Lung (tissue), 12 donors: ENCODE measurements around the gene MUS81. TPM values are rescaled to one million over a fixed set of nuclear protein-coding genes. Genes with fewer than 3 reads are reported as not detected.
A peak's percentile ranks its signal among the peaks of the same experiment; 100 is the strongest.

Source experiments
- ATAC-seq: fragments of 200-7000 bp; cut with Tn5 transposase; one replicate; pipeline ENCODE4 v1.9.1; 2020; ENCODE audit warnings: moderate number of reproducible peaks; ENCODE audit not compliant: insufficient read depth, low FRiP score
- DNase-seq, 3 donors: peaks; one replicate each; pipeline ENCODE4 v3.0.0-alpha.2; 2013 to 2017
- H3K27ac ChIP-seq, 2 donors: one replicate each; pipeline ENCODE4 v1.5.1; 2013; ENCODE audit warnings: mild to moderate bottlenecking in 2 of 2, moderate library complexity in 2 of 2, control low read depth in 1 of 2, inconsistent platforms in 1 of 2, low read depth in 1 of 2, low read length in 1 of 2
- H3K27me3 ChIP-seq, 3 donors: one replicate each; pipeline ENCODE4 v1.5.1; 2013; ENCODE audit warnings: low read length in 2 of 3; ENCODE audit not compliant: control insufficient read depth in 3 of 3, insufficient read depth in 3 of 3
- H3K36me3 ChIP-seq, 4 donors: one replicate each; pipeline ENCODE4 v1.5.1; 2013; ENCODE audit warnings: low read length in 4 of 4, mild to moderate bottlenecking in 1 of 4, moderate library complexity in 1 of 4; ENCODE audit not compliant: control insufficient read depth in 4 of 4, insufficient read depth in 4 of 4
- H3K4me1 ChIP-seq, 5 donors: one replicate each; pipeline ENCODE4 v1.5.1; 2013; ENCODE audit warnings: low read length in 5 of 5, mild to moderate bottlenecking in 2 of 5, moderate library complexity in 1 of 5; ENCODE audit not compliant: control insufficient read depth in 5 of 5, insufficient read depth in 5 of 5
- H3K4me3 ChIP-seq: one replicate; pipeline ENCODE4 v1.5.1; 2013; ENCODE audit warnings: mild to moderate bottlenecking, control low read depth, moderate library complexity
- H3K9ac ChIP-seq, 2 donors: one replicate each; pipeline ENCODE4 v1.5.1; 2013; ENCODE audit warnings: low read length in 2 of 2, control low read depth in 1 of 2; ENCODE audit not compliant: insufficient read depth in 1 of 2
- H3K9me3 ChIP-seq, 4 donors: one replicate each; pipeline ENCODE4 v1.5.1; 2013; ENCODE audit warnings: low read length in 3 of 4, mild to moderate bottlenecking in 1 of 4, moderate library complexity in 1 of 4; ENCODE audit not compliant: control insufficient read depth in 4 of 4, insufficient read depth in 3 of 4
- WGBS, 2 donors: extraction: QIAGEN DNeasy Blood & Tissue Kit; methylation state at CpG; one replicate each; pipeline ENCODE4 v1.1.7; 2013; 5-methylcytosine and 5-hydroxymethylcytosine counted together
- polyA plus RNA-seq, 2 donors: library from polyadenylated mRNA; stranded (reverse); fragments of 200-250 nt; gene quantifications; one replicate each; pipeline ENCODE4 v1.2.1, GENCODE V29; 2013
- total RNA-seq, 2 donors: library from RNA; depleted of rRNA in 1 of 2; stranded (reverse); fragments of >200 nt in 1 of 2; gene quantifications; one replicate each; pipeline ENCODE4 v1.2.1, GENCODE V29; 2014 to 2021
- TF ChIP-seq, protein P1 (sequence below): IDR thresholded peaks from 2 replicates; pipeline ENCODE4 v1.5.1; 2012; ENCODE audit warnings: mild to moderate bottlenecking; ENCODE audit errors: control extremely low read depth, extremely low read depth
- donor health status: control.
- donor health status: control.
- donor health status: Bipolar disorder and iron deficiency.
- donor health status: healthy.
- donor health status: DM: yes; HTN: yes; CAD: no.

Gene MUS81
- total and polyA plus RNA-seq, 4 donors = 35.0 to 62.2 (median 53.8) TPM

- Histone ChIP-seq H3K4me1 (peaks cover 0 to 43% (median 20%) of the 10 kb centered on the region in 5 donors), H3K27me3 (no peaks in the 10 kb centered on the region), H3K4me3 (peak overlapping the region; percentile 37), H3K9ac (peak overlapping the region; percentile 51 to 78), H3K27ac (peak overlapping the region; percentile 96 to 98), H3K36me3 (peaks cover 13 to 45% (median 35%) of the 10 kb centered on the region in 4 donors), H3K9me3 (no peaks in the 10 kb centered on the region)
- WGBS, 2 donors = 0 to 1% methylated on average over 16 of the region's 16 CpGs
- ATAC-seq (no peak), DNase-seq (peak in 1 of 3 donors; percentile 58)
- TF ChIP-seq, protein P1, sequence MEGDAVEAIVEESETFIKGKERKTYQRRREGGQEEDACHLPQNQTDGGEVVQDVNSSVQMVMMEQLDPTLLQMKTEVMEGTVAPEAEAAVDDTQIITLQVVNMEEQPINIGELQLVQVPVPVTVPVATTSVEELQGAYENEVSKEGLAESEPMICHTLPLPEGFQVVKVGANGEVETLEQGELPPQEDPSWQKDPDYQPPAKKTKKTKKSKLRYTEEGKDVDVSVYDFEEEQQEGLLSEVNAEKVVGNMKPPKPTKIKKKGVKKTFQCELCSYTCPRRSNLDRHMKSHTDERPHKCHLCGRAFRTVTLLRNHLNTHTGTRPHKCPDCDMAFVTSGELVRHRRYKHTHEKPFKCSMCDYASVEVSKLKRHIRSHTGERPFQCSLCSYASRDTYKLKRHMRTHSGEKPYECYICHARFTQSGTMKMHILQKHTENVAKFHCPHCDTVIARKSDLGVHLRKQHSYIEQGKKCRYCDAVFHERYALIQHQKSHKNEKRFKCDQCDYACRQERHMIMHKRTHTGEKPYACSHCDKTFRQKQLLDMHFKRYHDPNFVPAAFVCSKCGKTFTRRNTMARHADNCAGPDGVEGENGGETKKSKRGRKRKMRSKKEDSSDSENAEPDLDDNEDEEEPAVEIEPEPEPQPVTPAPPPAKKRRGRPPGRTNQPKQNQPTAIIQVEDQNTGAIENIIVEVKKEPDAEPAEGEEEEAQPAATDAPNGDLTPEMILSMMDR = no peak
Measured at GRCh38 chr11:65859812-65860277, 388 bp upstream of the MUS81 start.

DNA sequence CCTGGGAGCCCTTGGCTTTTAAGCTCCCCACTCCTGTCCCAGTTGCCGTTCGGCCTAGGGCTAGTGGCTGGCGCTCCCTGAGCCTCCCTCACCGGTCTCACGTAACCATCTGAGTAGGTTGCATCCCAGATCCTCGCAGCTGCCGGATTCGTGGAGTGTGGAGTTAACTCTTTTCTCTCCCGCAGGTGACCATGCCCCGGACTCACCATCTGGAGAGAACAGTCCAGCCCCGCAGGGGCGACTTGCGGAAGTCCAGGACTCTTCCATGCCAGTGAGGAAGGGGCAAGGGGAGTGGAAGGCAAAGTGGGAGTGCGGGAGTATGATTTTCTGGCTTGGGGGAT lies 902 bp downstream of the MUS81 start:
- WGBS, 2 donors = 12 to 15% methylated on average over 14 of the region's 14 CpGs
- H3K9ac ChIP-seq = peak overlapping the region; percentile 8 to 69
- TF ChIP-seq, protein P1 = no peak
- H3K27ac ChIP-seq = peak overlapping the region; percentile 96 to 98
- no peaks in the 10 kb centered on the region for H3K27me3 ChIP-seq
- peak overlapping the region; percentile 85 for H3K4me3 ChIP-seq
- H3K36me3 ChIP-seq = peaks cover 10 to 45% (median 25%) of the 10 kb centered on the region in 4 donors
- ATAC-seq (no peak), DNase-seq (no peak)
- peaks cover 0 to 36% (median 16%) of the 10 kb centered on the region in 5 donors for H3K4me1 ChIP-seq
- no peaks in the 10 kb centered on the region for H3K9me3 ChIP-seq

DNA sequence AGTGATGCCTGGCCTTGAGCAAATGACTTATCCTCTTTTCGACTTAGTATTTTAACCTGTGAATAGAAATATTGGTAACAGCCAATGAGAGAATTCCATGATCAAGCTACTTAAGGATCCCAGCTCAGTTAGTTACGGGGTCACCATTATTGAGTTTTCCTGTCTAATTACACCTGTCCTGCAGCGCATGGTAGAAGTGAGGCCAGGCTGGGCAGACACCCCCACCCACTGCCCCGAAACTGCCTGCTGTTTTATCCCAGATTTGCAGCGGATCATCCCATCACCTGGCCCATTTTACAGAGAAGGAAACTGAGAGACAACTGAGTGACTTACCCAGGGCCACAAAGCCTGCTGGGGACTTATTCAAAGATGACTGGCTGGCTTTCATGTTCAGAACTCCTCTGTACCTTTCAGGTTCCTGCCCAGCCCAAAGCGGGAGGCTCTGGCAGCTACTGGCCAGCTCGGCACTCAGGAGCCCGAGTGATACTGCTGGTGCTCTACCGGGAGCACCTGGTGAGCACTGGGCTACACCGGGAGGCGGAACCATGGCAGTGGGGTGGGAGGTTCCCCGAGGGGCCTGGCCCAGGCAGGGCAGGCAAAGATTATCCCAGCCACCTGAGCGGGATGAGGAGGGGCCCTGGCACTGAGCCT lies 1.4 kb downstream of the MUS81 start:
- H3K9ac ChIP-seq = peak overlapping the region in 1 of 2 donors; percentile 69
- WGBS, 2 donors = 90 to 92% methylated on average over 13 of the region's 13 CpGs
- no peak overlapping the region for H3K27ac ChIP-seq
- no peak for ATAC-seq
- H3K4me3 ChIP-seq = peak overlapping the region; percentile 85
- DNase-seq = peak in 1 of 3 donors; percentile 12
- H3K4me1 ChIP-seq = peaks cover 0 to 30% (median 11%) of the 10 kb centered on the region in 5 donors
- TF ChIP-seq, protein P1 = no peak
- no peaks in the 10 kb centered on the region for H3K27me3 ChIP-seq
- H3K9me3 ChIP-seq = no peaks in the 10 kb centered on the region
- peaks cover 13 to 48% (median 25%) of the 10 kb centered on the region in 4 donors for H3K36me3 ChIP-seq
